Natural killer cell (primary cell): ENCODE results near the gene NEDD4L. TPM values are rescaled to one million over a fixed set of nuclear protein-coding genes. Genes with fewer than 3 reads are reported as not detected.
A peak's percentile ranks its signal among the peaks of the same experiment; 100 is the strongest.
"Not testable (repeated sequence)": the region's sequence is repeated elsewhere in the genome, so short reads cannot be mapped to it uniquely, and the experiment has no call there.

Source experiments
- ATAC-seq, 3 donors: fragments of 150-1000 bp in 2 of 3; fragments of 200-7000 bp in 1 of 3; cut with Tn5 transposase; 1 replicate in 1 of 3; 2 replicates in 2 of 3; pipeline ENCODE4 v1.10.0; 2021; ENCODE audit warnings: mild to moderate bottlenecking in 2 of 3, moderate library complexity in 2 of 3
- DNase-seq, 2 donors: peaks; one replicate each; pipeline versions ENCODE4 v3.0.0 to v3.0.0-alpha.2; 2013 to 2021; ENCODE audit warnings: mixed read lengths in 1 of 2
- H3K27ac ChIP-seq: one replicate; pipeline ENCODE4 v1.5.1; 2013; ENCODE audit warnings: mild to moderate bottlenecking, low read length
- H3K27me3 ChIP-seq: one replicate; pipeline ENCODE4 v1.6.1; 2013; ENCODE audit warnings: low read length; ENCODE audit not compliant: control insufficient read depth, insufficient read depth
- H3K36me3 ChIP-seq: one replicate; pipeline ENCODE4 v1.6.1; 2013; ENCODE audit warnings: low read length; ENCODE audit not compliant: control insufficient read depth, insufficient read depth
- H3K4me1 ChIP-seq: one replicate; pipeline ENCODE4 v1.6.1; 2013; ENCODE audit warnings: low read length; ENCODE audit not compliant: control insufficient read depth, insufficient read depth
- H3K4me3 ChIP-seq: one replicate; pipeline ENCODE4 v1.5.1; 2013; ENCODE audit warnings: low read length
- H3K9me3 ChIP-seq: one replicate; pipeline ENCODE4 v1.6.1; 2013; ENCODE audit warnings: low read length; ENCODE audit not compliant: control insufficient read depth, insufficient read depth
- H3K27ac Mint-ChIP-seq, 2 donors: one replicate each; pipeline ENCODE4 v1.8.0; 2022; ENCODE audit warnings: mild to moderate bottlenecking in 2 of 2, mixed read lengths in 2 of 2, moderate library complexity in 1 of 2
- H3K27me3 Mint-ChIP-seq, 2 donors: one replicate each; pipeline ENCODE4 v1.8.0; 2022; ENCODE audit warnings: low read depth in 2 of 2, mixed read lengths in 2 of 2
- H3K36me3 Mint-ChIP-seq: one replicate; pipeline ENCODE4 v1.8.0; 2022; ENCODE audit warnings: mixed read lengths
- H3K4me1 Mint-ChIP-seq, 2 donors: one replicate each; pipeline ENCODE4 v1.8.0; 2022; ENCODE audit warnings: mixed read lengths in 2 of 2
- H3K4me3 Mint-ChIP-seq: one replicate; pipeline ENCODE4 v1.8.0; 2022; ENCODE audit warnings: mild to moderate bottlenecking, moderate library complexity, mixed read lengths
- H3K9me3 Mint-ChIP-seq, 2 donors: one replicate each; pipeline ENCODE4 v1.8.0; 2022; ENCODE audit warnings: mixed read lengths in 2 of 2
- WGBS: methylation state at CpG from one replicate; pipeline ENCODE4 v1.1.7; 2013; ENCODE audit warnings: missing lambda C conversion rate; ENCODE audit not compliant: insufficient coverage; 5-methylcytosine and 5-hydroxymethylcytosine counted together
- intact Hi-C: fragments of 100-400 bp; cut with micrococcal nuclease; formaldehyde crosslinking; loops from one replicate; pipeline ENCODE4 v1.14.2; 2022
- total RNA-seq, 4 donors: library from RNA; stranded (reverse); fragments of 120-200 nt in 1 of 4; gene quantifications; one replicate each; pipeline versions ENCODE4 v1.2.3 to v1.2.4, GENCODE V29; 2013 to 2022
- TF ChIP-seq, protein P1 (sequence below): fragments of 200-600 bp; IDR thresholded peaks from one replicate; pipeline ENCODE4 v1.8.0; 2022; ENCODE audit warnings: antibody characterized with exemption

Gene NEDD4L
- total RNA-seq, 3 donors from 2014 or later (not counting 1 experiment from before 2014, with no cell fraction given) = 3.4 to 15.3 (median 14.3) TPM

DNA sequence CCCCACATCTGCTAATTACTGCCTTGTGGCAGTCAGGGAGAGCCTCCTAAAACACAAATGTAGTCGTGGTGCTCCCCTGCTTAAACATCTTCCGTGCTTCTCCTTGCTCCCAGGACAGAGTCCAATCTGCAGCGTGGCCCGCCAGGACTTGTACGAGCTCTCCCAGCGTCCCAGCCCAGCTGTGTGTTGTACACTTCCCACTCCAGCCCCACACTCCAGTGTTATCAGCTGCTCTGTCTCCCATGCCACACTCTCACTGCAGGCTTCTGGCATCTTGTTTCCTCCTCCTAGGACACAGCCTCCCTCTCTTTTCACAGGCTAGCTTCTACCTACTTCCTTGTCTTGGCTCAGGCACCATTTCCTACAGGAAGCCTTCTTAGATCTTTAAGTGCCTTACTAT lies 385.4 kb downstream of the NEDD4L start:
- Histone ChIP-seq H3K4me3 (no peak overlapping the region), H3K36me3 (no peaks in the 10 kb centered on the region), H3K27ac (no peak overlapping the region), H3K27me3 (no peaks in the 10 kb centered on the region), H3K9me3 (no peaks in the 10 kb centered on the region), H3K4me1 (no peaks in the 10 kb centered on the region)
- DNase-seq (no peak), ATAC-seq (no peak)
- no peaks in the 10 kb centered on the region for H3K36me3 Mint-ChIP-seq
- TF ChIP-seq, protein P1, sequence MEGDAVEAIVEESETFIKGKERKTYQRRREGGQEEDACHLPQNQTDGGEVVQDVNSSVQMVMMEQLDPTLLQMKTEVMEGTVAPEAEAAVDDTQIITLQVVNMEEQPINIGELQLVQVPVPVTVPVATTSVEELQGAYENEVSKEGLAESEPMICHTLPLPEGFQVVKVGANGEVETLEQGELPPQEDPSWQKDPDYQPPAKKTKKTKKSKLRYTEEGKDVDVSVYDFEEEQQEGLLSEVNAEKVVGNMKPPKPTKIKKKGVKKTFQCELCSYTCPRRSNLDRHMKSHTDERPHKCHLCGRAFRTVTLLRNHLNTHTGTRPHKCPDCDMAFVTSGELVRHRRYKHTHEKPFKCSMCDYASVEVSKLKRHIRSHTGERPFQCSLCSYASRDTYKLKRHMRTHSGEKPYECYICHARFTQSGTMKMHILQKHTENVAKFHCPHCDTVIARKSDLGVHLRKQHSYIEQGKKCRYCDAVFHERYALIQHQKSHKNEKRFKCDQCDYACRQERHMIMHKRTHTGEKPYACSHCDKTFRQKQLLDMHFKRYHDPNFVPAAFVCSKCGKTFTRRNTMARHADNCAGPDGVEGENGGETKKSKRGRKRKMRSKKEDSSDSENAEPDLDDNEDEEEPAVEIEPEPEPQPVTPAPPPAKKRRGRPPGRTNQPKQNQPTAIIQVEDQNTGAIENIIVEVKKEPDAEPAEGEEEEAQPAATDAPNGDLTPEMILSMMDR = no peak
- intact Hi-C loops = no loop called here
- H3K27ac Mint-ChIP-seq = no peak overlapping the region
- no peak overlapping the region for H3K4me3 Mint-ChIP-seq
- peaks cover 0 to 7% of the 10 kb centered on the region in 2 donors for H3K27me3 Mint-ChIP-seq
- 83% methylated on average over 6 of the region's 6 CpGs for WGBS
- no peaks in the 10 kb centered on the region for H3K9me3 Mint-ChIP-seq
- no peaks in the 10 kb centered on the region for H3K4me1 Mint-ChIP-seq

DNA sequence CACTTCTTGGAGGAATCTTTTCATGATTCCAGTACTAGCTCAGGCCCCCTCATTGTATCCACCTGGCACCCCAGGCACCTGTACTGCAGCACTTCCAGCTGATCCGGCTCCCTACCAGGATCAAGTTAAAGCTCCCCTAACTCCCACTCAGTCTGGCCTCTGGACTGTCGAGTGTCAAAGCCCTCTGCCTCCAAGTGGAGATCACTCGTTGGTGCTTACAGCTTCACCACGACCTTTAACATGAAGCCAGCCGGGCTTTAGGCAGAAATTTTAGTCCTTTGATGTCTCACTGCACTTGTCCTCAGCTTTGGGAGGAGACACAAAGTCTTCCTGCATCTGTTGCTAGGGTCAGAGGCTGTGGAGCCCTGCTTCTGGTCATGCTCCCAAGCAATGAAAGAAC lies 387.2 kb downstream of the NEDD4L start:
- no peak for DNase-seq
- Mint-ChIP-seq H3K36me3 (no peaks in the 10 kb centered on the region), H3K9me3 (no peaks in the 10 kb centered on the region), H3K27ac (no peak overlapping the region), H3K27me3 (peaks cover 0 to 4% of the 10 kb centered on the region in 2 donors), H3K4me3 (no peak overlapping the region), H3K4me1 (no peaks in the 10 kb centered on the region)
- peak in 1 of 3 donors; percentile 17 for ATAC-seq
- Histone ChIP-seq H3K27ac (no peak overlapping the region), H3K9me3 (no peaks in the 10 kb centered on the region), H3K4me3 (no peak overlapping the region), H3K4me1 (no peaks in the 10 kb centered on the region), H3K27me3 (no peaks in the 10 kb centered on the region), H3K36me3 (no peaks in the 10 kb centered on the region)
- WGBS = 80% methylated on average over 5 of the region's 5 CpGs
- TF ChIP-seq, protein P1 = no peak
- intact Hi-C loops = no loop called here

DNA sequence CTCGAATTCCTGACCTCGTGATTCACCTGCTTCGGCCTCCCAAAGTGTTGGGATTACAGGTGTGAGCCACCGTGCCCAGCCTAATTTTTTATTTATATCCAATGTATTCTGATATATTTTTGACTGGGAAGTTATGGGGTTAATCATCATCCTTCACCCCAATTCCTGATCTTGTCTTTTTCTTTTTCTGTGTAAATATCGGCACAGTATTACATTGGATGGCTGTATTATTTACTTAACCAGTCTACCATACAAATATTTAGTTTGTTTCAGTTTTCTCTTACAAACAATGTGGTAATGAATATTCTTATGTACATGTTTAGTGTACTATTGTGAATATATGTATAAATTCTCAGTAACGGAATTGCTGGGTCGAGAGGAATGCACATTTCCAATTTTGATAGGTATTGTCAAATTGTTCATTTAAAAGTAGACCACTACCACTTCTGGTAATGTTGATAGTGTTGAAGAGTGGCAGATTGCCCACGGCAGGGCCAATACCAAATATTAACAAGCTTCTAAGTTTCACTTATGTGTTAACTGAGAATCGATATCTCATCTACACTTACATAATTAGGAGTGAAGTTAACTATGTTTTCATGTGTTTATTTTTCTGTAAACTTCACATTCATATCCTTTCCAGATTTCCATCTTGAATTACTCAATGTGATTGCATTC lies 388.2 kb downstream of the NEDD4L start:
- Histone ChIP-seq H3K9me3 (no peaks in the 10 kb centered on the region), H3K36me3 (no peaks in the 10 kb centered on the region), H3K27ac (no peak overlapping the region), H3K4me1 (no peaks in the 10 kb centered on the region), H3K4me3 (no peak overlapping the region), H3K27me3 (no peaks in the 10 kb centered on the region)
- H3K4me3 Mint-ChIP-seq = no peak overlapping the region
- H3K36me3 Mint-ChIP-seq = no peaks in the 10 kb centered on the region
- ATAC-seq (no peak), DNase-seq (no peak)
- WGBS = 90% methylated on average over 3 of the region's 9 CpGs
- intact Hi-C loops = no loop called here
- no peak overlapping the region for H3K27ac Mint-ChIP-seq
- H3K9me3 Mint-ChIP-seq = no peaks in the 10 kb centered on the region
- H3K4me1 Mint-ChIP-seq = no peaks in the 10 kb centered on the region
- H3K27me3 Mint-ChIP-seq = peaks cover 0 to 4% of the 10 kb centered on the region in 2 donors
- TF ChIP-seq, protein P1 = no peak

DNA sequence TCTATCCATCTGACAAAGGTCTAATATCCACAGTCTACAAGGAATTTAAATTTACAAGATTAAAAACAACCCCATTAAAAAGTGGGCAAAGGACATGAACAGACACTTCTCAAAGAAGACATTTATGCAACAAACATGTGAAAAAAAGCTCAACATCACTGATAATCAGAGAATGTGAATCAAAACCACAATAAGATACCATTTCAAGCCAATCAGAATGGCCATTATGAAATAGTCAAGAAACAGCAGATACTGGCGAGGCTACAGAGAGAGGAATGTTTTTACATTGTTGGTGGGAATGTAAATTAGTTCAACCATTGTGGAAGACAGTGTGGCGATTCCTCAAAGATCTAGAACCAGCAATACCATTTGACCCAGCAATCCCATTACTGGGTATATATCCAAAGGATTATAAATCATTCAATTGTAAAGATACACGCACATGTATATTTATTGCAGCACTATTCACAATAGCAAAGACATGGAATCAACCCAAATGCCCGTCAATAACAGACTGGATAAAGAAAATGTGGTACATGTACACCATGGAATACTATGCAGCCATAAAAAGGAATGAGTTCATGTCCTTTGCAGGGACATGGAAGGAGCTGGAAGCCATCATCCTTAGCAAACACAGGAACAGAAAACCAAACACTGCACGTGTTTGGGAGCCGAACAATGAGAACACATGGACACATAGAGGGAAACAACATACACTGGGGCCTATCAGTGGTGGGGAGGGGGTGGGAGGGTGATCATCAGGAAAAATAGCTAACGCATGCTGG lies 391.4 kb downstream of the NEDD4L start:
- H3K4me1 Mint-ChIP-seq = peaks cover 14 to 15% of the 10 kb centered on the region in 2 donors
- H3K4me1 ChIP-seq, H3K36me3 ChIP-seq, H3K9me3 Mint-ChIP-seq, ATAC-seq, intact Hi-C loops, H3K27ac Mint-ChIP-seq, H3K9me3 ChIP-seq, H3K27ac ChIP-seq, H3K36me3 Mint-ChIP-seq, H3K4me3 Mint-ChIP-seq, H3K4me3 ChIP-seq, H3K27me3 ChIP-seq, H3K27me3 Mint-ChIP-seq, DNase-seq: not testable (repeated sequence)
- 83% methylated on average over 4 of the region's 7 CpGs for WGBS
